ENCODE results near the gene SYNE1.

GRCh38 chr6:152583888-152584287 is 53.3 kb downstream of the SYNE1 start:
- TF ChIP-seq EZH2phosphoT487 (IDR thresholded peaks at IDR 0.05; ENCODE audit: borderline replicate concordance, low read depth, low read length) (no peak), CTCF (conservative IDR thresholded peaks at IDR 0.05; ENCODE audit: low read length) (no peak)

All from OCI-LY7 (cell line).